ENCODE measurements around the gene LGALS16.

GRCh38 chr19:39676004-39676403 lies 20.3 kb downstream of the LGALS16 start:
- TF ChIP-seq CTCF (conservative IDR thresholded peaks at IDR 0.05; ENCODE audit: low read length) (no peak), EZH2phosphoT487 (IDR thresholded peaks at IDR 0.05; ENCODE audit: borderline replicate concordance) (no peak)

All from Loucy (cell line).